Measurements from ENCODE around the gene SLC13A4. TPM values are rescaled to one million over a fixed set of nuclear protein-coding genes. Genes with fewer than 3 reads are reported as not detected.

SLC13A4 gene
- total and polyA plus RNA-seq, 8 donors, result 0.08 TPM; not detected in 7

GRCh38 chr7:135717693-135718092 is 10.3 kb downstream of the SLC13A4 start:
- ATAC-seq, result no peak
- H3K27ac ChIP-seq, result no peak overlapping the region
- no peak for DNase-seq
- 80 to 86% methylated on average over 3 of the region's 3 CpGs for WGBS, 2 donors
- no peak overlapping the region for H3K4me3 ChIP-seq
- intact Hi-C loops (cut with DNase I), result no loop called here
- TF ChIP-seq, protein P1, sequence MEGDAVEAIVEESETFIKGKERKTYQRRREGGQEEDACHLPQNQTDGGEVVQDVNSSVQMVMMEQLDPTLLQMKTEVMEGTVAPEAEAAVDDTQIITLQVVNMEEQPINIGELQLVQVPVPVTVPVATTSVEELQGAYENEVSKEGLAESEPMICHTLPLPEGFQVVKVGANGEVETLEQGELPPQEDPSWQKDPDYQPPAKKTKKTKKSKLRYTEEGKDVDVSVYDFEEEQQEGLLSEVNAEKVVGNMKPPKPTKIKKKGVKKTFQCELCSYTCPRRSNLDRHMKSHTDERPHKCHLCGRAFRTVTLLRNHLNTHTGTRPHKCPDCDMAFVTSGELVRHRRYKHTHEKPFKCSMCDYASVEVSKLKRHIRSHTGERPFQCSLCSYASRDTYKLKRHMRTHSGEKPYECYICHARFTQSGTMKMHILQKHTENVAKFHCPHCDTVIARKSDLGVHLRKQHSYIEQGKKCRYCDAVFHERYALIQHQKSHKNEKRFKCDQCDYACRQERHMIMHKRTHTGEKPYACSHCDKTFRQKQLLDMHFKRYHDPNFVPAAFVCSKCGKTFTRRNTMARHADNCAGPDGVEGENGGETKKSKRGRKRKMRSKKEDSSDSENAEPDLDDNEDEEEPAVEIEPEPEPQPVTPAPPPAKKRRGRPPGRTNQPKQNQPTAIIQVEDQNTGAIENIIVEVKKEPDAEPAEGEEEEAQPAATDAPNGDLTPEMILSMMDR (IDR thresholded peaks at IDR 0.05), result no peak
- H3K4me1 ChIP-seq, result no peaks in the 10 kb centered on the region
- FAIRE-seq, result no peak
- no peaks in the 10 kb centered on the region for H3K27me3 ChIP-seq
- H3K9me3 ChIP-seq, result no peaks in the 10 kb centered on the region
- no peaks in the 10 kb centered on the region for H3K36me3 ChIP-seq

DNA sequence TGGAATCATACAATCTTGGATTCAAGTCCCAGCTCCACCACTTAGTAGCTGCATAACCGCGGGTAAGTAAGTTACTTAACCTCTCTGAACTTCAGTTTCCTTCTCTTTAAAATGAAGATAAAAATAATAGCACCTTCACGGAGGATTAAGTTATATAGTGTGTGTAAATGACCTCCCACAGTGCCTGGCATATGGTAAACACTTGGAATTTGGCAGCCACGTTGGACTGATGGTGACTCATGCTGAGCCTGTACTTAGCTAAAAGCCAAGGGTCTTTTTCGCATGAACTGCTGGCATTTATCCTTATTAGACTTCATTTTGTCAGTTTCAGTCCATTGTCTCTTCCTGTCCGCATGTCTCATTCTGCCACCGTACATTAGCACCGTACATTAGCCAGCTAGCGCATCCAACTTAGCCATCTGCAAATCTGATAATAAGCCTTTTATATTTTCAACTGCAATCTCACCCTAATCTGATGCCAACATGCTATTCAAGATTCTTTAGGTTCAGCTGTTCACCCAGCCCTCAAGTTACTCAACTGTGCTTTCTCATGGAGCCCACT is 11.2 kb downstream of the SLC13A4 start:
- intact Hi-C loops (cut with DNase I), result no loop called here
- DNase-seq (no peak), ATAC-seq (peak in 1 of 4 donors; percentile 39), FAIRE-seq (no peak)
- Histone ChIP-seq H3K4me3 (no peak overlapping the region), H3K36me3 (no peaks in the 10 kb centered on the region), H3K27me3 (no peaks in the 10 kb centered on the region), H3K4me1 (no peaks in the 10 kb centered on the region), H3K9me3 (no peaks in the 10 kb centered on the region), H3K27ac (no peak overlapping the region)
- TF ChIP-seq, protein P1 (IDR thresholded peaks at IDR 0.05), result no peak
- 65 to 69% methylated on average over 9 of the region's 9 CpGs for WGBS, 2 donors

DNA sequence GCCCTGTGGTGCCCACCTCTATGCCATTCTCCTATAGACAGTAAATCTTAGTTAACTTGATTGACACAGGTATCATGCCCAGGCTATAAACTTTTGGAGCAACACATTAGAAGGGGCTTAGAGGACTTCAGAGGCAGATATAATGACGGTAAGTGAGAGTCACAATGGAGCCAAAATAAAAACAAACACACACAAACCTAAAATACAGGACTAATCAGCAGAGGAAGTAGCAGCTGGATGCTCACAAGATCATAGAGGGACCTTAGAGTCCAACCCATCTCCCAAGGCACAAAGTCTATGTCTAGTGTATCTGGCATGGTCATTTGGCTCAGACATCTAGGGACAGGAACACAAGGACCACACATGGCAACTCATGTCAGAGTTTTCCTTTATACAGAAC is 12.3 kb downstream of the SLC13A4 start:
- TF ChIP-seq, protein P1 (IDR thresholded peaks at IDR 0.05), result no peak
- FAIRE-seq, result no peak
- intact Hi-C loops (cut with DNase I), result no loop called here

GRCh38 chr7:135715055-135715522 is 12.9 kb downstream of the SLC13A4 start:
- Histone ChIP-seq H3K4me1 (no peaks in the 10 kb centered on the region), H3K27me3 (no peaks in the 10 kb centered on the region), H3K27ac (no peak overlapping the region), H3K9me3 (no peaks in the 10 kb centered on the region), H3K36me3 (no peaks in the 10 kb centered on the region), H3K4me3 (no peak overlapping the region)
- intact Hi-C loops (cut with DNase I), result no loop called here
- ATAC-seq (no peak), DNase-seq (no peak), FAIRE-seq (no peak)
- TF ChIP-seq, protein P1 (IDR thresholded peaks at IDR 0.05), result no peak
- 89 to 96% methylated on average over 5 of the region's 5 CpGs for WGBS, 2 donors

More for the DNA sequence above, 12.3 kb downstream of the SLC13A4 start:
- Histone ChIP-seq H3K36me3 (no peaks in the 10 kb centered on the region), H3K9me3 (no peaks in the 10 kb centered on the region), H3K27me3 (no peaks in the 10 kb centered on the region), H3K4me1 (no peaks in the 10 kb centered on the region), H3K4me3 (no peak overlapping the region), H3K27ac (no peak overlapping the region)
- WGBS, 2 donors, result 77 to 88% methylated on average over 1 of the region's 1 CpG
- DNase-seq, result no peak
- no peak for ATAC-seq

DNA sequence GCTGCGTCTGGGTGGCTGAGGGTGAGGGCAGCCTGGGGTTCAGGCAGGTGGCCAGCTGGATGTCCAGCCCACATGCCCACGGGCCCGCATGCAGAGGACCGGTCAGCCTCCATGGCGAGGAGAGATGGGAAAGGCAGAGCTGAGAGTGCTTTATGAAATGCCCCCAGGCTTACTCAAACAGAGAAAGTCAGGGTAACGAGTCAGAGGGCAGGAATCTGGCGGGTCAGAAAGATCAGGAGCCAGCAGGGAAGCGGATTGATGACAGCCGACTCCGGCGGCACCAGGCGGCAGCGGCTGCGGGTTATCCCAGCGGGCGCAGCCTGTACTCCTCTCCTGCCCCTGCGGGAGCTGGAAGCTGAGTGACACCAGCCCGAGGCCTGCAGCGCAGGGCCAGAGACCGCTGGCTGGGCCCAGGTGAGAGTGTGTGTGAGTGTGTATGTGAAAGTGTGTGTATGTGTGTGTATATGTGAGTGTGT is 13.4 kb downstream of the SLC13A4 start:
- FAIRE-seq, result no peak
- H3K4me1 ChIP-seq, result no peaks in the 10 kb centered on the region
- intact Hi-C loops (cut with DNase I), result no loop called here
- ATAC-seq, result no peak
- H3K9me3 ChIP-seq, result no peaks in the 10 kb centered on the region
- no peak for DNase-seq
- no peak overlapping the region for H3K27ac ChIP-seq
- no peaks in the 10 kb centered on the region for H3K36me3 ChIP-seq
- 75 to 81% methylated on average over 20 of the region's 20 CpGs for WGBS, 2 donors
- H3K27me3 ChIP-seq, result no peaks in the 10 kb centered on the region
- no peak overlapping the region for H3K4me3 ChIP-seq
- TF ChIP-seq, protein P1 (IDR thresholded peaks at IDR 0.05), result no peak

Data from pancreas (tissue), 10 donors.